C4-2B (cell line): ENCODE measurements around the gene ADIPOR1.
A peak's percentile ranks its signal among the peaks of the same experiment; 100 is the strongest.

ENCODE experiments used
- H3K27ac ChIP-seq: fragments of 450-650 bp; 2 replicates; pipeline ENCODE4 v1.5.1; 2017
- CTCF ChIP-seq: fragments of 450-650 bp; conservative IDR thresholded peaks from 2 replicates; pipeline ENCODE4 v1.5.1; 2017; ENCODE audit warnings: mild to moderate bottlenecking
- ZFX ChIP-seq: fragments of 450-650 bp; IDR thresholded peaks from 2 replicates; pipeline ENCODE4 v1.6.1; 2017

Gene ADIPOR1

GRCh38 chr1:202957733-202958543, at the start of gene ADIPOR1:
TSS of gene ADIPOR1 (minus strand) at chr1:202958312. CDS start at chr1:202951070, 7,242 bp downstream.
- H3K27ac ChIP-seq, result peak within 1 kb of the TSS; percentile 92
- TF ChIP-seq CTCF (no peak; the same call in 1 of the 2 replicates), ZFX (peak; percentile 83)

GRCh38 chr1:203006948-203007871, 49.1 kb upstream of the ADIPOR1 start, which contains the start of gene TMEM183A:
TSS of gene TMEM183A (plus strand) at chr1:203007374. CDS start at chr1:203007466, 92 bp downstream.
- peak; percentile 88 for TF ChIP-seq ZFX
- TF ChIP-seq CTCF, result no peak
- H3K27ac ChIP-seq, result peak within 1 kb of the TSS; percentile 97

GRCh38 chr1:203005395-203006142, 47.5 kb upstream of the ADIPOR1 start:
- peak overlapping the region; percentile 97; the same call in 1 of the 2 replicates for H3K27ac ChIP-seq

GRCh38 chr1:203002951-203003350, 44.8 kb upstream of the ADIPOR1 start:
- H3K27ac ChIP-seq, result no peak overlapping the region
- no peak for TF ChIP-seq ZFX
- TF ChIP-seq CTCF, result no peak

- no peak overlapping the region for H3K27ac ChIP-seq
- TF ChIP-seq ZFX, result no peak
- TF ChIP-seq CTCF, result no peak
These were observed 43.9 kb upstream of the ADIPOR1 start for GRCh38 chr1:203001986-203002385.

- H3K27ac ChIP-seq, result no peak overlapping the region
- TF ChIP-seq CTCF (no peak), ZFX (no peak)
These were observed 42.3 kb upstream of the ADIPOR1 start for GRCh38 chr1:203000217-203000944.
